ENCODE results near the gene TRAF3IP1. TPM values are rescaled to one million over a fixed set of nuclear protein-coding genes. Genes with fewer than 3 reads are reported as not detected.

The TRAF3IP1 gene
- total and polyA plus RNA-seq, 2 of the 13 experiments (the other 11 are each of a cell fraction or from before 2014, with no cell fraction given), result 4.1 to 12.9 TPM

DNA sequence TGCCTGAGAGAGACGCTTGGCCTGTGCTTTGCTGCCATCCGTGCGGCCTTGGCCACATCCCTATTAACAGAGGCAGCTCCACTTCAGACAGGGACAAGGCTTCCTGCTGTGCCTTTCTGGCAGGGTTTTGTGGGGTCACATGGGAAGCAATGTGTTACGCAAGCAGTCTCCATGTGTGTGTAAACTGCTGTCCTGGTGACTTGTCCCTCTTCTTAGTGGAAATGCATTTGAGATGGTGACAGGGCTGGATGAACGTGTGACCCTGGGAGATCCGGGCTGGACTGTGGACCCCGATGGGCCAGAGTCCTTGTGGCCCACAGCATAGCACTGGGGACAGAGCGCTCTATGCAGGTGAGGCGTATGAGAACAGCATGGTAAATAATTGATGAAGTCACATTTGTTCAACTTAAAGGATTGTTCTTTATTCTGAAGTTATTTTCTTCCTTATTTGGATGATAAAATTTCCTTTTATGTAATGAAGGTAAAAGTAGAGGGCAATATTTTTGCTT lies 129.6 kb downstream of the TRAF3IP1 start (continued):
- TF ChIP-seq, protein P1, sequence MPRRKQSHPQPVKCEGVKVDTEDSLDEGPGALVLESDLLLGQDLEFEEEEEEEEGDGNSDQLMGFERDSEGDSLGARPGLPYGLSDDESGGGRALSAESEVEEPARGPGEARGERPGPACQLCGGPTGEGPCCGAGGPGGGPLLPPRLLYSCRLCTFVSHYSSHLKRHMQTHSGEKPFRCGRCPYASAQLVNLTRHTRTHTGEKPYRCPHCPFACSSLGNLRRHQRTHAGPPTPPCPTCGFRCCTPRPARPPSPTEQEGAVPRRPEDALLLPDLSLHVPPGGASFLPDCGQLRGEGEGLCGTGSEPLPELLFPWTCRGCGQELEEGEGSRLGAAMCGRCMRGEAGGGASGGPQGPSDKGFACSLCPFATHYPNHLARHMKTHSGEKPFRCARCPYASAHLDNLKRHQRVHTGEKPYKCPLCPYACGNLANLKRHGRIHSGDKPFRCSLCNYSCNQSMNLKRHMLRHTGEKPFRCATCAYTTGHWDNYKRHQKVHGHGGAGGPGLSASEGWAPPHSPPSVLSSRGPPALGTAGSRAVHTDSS (CRISPR knock-in tag; conservative IDR thresholded peaks at IDR 0.05), result no peak
- TF ChIP-seq NCOR1 (IDR thresholded peaks at IDR 0.05; ENCODE audit: borderline replicate concordance, low read length) (peak; percentile 98), TRIM24 (CRISPR knock-in tag; IDR thresholded peaks at IDR 0.05) (peak; percentile 92), ISX (CRISPR knock-in tag; conservative IDR thresholded peaks at IDR 0.05) (no peak), MED1 (CRISPR knock-in tag; IDR thresholded peaks at IDR 0.05) (peak; percentile 99), ZNF10 (CRISPR knock-in tag; IDR thresholded peaks at IDR 0.05; ENCODE audit: borderline replicate concordance, low read depth) (no peak), EED (CRISPR knock-in tag; IDR thresholded peaks at IDR 0.05) (no peak), ZNF724P (CRISPR knock-in tag; IDR thresholded peaks at IDR 0.05; ENCODE audit: borderline replicate concordance) (peak; percentile 97), ISL2 (CRISPR knock-in tag; IDR thresholded peaks at IDR 0.05) (peak; percentile 82; the same call in 1 of the 2 replicates), RARG (CRISPR knock-in tag; IDR thresholded peaks at IDR 0.05; ENCODE audit: low read depth) (no peak; the same call in 1 of the 2 replicates), SRSF9 (IDR thresholded peaks at IDR 0.05; ENCODE audit: borderline replicate concordance, insufficient read depth, low read depth, low read length, poor library complexity, severe bottlenecking) (no peak), ZNF790 (CRISPR knock-in tag; IDR thresholded peaks at IDR 0.05; ENCODE audit: borderline replicate concordance) (no peak), ZFP37 (CRISPR knock-in tag; IDR thresholded peaks at IDR 0.05; ENCODE audit: borderline replicate concordance) (peak; percentile 96), MAFG (CRISPR knock-in tag; IDR thresholded peaks at IDR 0.05) (no peak), ZNF180 (CRISPR knock-in tag; IDR thresholded peaks at IDR 0.05; ENCODE audit: borderline replicate concordance, low read depth) (no peak), KLF12 (CRISPR knock-in tag; IDR thresholded peaks at IDR 0.05; ENCODE audit: borderline replicate concordance) (peak; percentile 52; the same call in 1 of the 2 replicates), GTF2F1 (IDR thresholded peaks at IDR 0.05; ENCODE audit: low read length) (0 out of 2 replicates have a peak, but pooled peaks have one; percentile 57), CENPT (CRISPR knock-in tag; IDR thresholded peaks at IDR 0.05; ENCODE audit: low read depth) (no peak)
- TF ChIP-seq, protein P2, sequence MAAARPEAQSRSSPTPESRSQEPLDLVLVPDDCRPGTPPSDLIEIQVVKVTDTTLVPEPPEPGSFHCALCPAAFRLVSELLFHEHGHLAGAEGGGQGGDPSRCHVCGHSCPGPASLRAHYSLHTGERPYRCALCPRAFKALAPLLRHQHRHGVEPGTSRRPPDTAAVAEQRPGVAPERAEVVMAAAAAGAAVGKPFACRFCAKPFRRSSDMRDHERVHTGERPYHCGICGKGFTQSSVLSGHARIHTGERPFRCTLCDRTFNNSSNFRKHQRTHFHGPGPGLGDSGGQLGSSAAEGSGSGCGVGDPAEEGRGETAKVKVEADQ (CRISPR knock-in tag; IDR thresholded peaks at IDR 0.05; ENCODE audit: borderline replicate concordance), result peak; percentile 23; the same call in 1 of the 2 replicates
- TF ChIP-seq, protein P3, sequence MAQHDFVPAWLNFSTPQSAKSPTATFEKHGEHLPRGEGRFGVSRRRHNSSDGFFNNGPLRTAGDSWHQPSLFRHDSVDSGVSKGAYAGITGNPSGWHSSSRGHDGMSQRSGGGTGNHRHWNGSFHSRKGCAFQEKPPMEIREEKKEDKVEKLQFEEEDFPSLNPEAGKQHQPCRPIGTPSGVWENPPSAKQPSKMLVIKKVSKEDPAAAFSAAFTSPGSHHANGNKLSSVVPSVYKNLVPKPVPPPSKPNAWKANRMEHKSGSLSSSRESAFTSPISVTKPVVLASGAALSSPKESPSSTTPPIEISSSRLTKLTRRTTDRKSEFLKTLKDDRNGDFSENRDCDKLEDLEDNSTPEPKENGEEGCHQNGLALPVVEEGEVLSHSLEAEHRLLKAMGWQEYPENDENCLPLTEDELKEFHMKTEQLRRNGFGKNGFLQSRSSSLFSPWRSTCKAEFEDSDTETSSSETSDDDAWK (CRISPR knock-in tag; IDR thresholded peaks at IDR 0.05), result no peak
- TF ChIP-seq, protein P4, sequence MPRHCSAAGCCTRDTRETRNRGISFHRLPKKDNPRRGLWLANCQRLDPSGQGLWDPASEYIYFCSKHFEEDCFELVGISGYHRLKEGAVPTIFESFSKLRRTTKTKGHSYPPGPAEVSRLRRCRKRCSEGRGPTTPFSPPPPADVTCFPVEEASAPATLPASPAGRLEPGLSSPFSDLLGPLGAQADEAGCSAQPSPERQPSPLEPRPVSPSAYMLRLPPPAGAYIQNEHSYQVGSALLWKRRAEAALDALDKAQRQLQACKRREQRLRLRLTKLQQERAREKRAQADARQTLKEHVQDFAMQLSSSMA (CRISPR knock-in tag; IDR thresholded peaks at IDR 0.05), result no peak; the same call in 1 of the 2 replicates
- TF ChIP-seq, protein P5, sequence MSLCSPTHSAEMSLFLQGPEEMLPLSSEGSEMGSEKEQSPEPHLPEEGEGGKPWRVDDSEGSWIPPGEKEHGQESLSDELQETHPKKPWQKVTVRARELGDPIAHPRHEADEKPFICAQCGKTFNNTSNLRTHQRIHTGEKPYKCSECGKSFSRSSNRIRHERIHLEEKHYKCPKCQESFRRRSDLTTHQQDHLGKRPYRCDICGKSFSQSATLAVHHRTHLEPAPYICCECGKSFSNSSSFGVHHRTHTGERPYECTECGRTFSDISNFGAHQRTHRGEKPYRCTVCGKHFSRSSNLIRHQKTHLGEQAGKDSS (CRISPR knock-in tag; IDR thresholded peaks at IDR 0.05; ENCODE audit: borderline replicate concordance, low read depth), result peak; percentile 82; the same call in 1 of the 2 replicates
- TF ChIP-seq, protein P6, sequence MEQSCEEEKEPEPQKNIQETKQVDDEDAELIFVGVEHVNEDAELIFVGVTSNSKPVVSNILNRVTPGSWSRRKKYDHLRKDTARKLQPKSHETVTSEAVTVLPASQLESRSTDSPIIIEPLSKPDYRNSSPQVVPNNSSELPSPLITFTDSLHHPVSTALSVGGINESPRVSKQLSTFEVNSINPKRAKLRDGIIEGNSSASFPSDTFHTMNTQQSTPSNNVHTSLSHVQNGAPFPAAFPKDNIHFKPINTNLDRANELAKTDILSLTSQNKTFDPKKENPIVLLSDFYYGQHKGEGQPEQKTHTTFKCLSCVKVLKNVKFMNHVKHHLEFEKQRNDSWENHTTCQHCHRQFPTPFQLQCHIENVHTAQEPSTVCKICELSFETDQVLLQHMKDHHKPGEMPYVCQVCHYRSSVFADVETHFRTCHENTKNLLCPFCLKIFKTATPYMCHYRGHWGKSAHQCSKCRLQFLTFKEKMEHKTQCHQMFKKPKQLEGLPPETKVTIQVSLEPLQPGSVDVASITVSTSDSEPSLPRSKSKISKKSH (CRISPR knock-in tag; IDR thresholded peaks at IDR 0.05; ENCODE audit: borderline replicate concordance), result no peak; the same call in 1 of the 2 replicates
